ENCODE data around the gene CDK11A. TPM values are rescaled to one million over a fixed set of nuclear protein-coding genes. Genes with fewer than 3 reads are reported as not detected.

The CDK11A gene
- total RNA-seq, 1 experiment from 2014 or later = 36.2 TPM

GRCh38 chr1:1768249-1768992 lies 44.3 kb upstream of the CDK11A start:
- intact Hi-C loops (cut with micrococcal nuclease; ENCODE audit: unreplicated experiment) = no loop called here
- Mint-ChIP-seq H3K36me3 (ENCODE audit: insufficient read depth, unreplicated experiment) (peaks cover 48% of the 10 kb centered on the region), H3K4me1 (ENCODE audit: low read depth, unreplicated experiment) (no peaks in the 10 kb centered on the region), H3K4me3 (ENCODE audit: low read depth, unreplicated experiment) (no peak overlapping the region), H3K9me3 (ENCODE audit: low read depth, unreplicated experiment) (no peaks in the 10 kb centered on the region), H3K27ac (ENCODE audit: unreplicated experiment) (no peak overlapping the region), H3K27me3 (ENCODE audit: unreplicated experiment) (no peaks in the 10 kb centered on the region)
- no peak for TF ChIP-seq CTCF (IDR thresholded peaks at IDR 0.05; ENCODE audit: unreplicated experiment)
- DNase-seq = no peak
- no TSS peak for BruUV-seq (replicated peaks)
- CTCF ChIA-PET = no interaction called here

- Mint-ChIP-seq H3K27me3 (ENCODE audit: unreplicated experiment) (no peaks in the 10 kb centered on the region), H3K4me1 (ENCODE audit: low read depth, unreplicated experiment) (peaks cover under 1% of the 10 kb centered on the region), H3K36me3 (ENCODE audit: insufficient read depth, unreplicated experiment) (peaks cover 49% of the 10 kb centered on the region), H3K9me3 (ENCODE audit: low read depth, unreplicated experiment) (no peaks in the 10 kb centered on the region), H3K27ac (ENCODE audit: unreplicated experiment) (no peak overlapping the region), H3K4me3 (ENCODE audit: low read depth, unreplicated experiment) (no peak overlapping the region)
- no peak for DNase-seq
- no TSS peak for BruUV-seq (replicated peaks)
- intact Hi-C loops (cut with micrococcal nuclease; ENCODE audit: unreplicated experiment) = no loop called here
- CTCF ChIA-PET = no interaction called here
- no peak for TF ChIP-seq CTCF (IDR thresholded peaks at IDR 0.05; ENCODE audit: unreplicated experiment)
Measured at GRCh38 chr1:1764876-1765470, 40.8 kb upstream of the CDK11A start.

GRCh38 chr1:1763657-1764621 lies 39.8 kb upstream of the CDK11A start:
- Mint-ChIP-seq H3K9me3 (ENCODE audit: low read depth, unreplicated experiment) (no peaks in the 10 kb centered on the region), H3K27ac (ENCODE audit: unreplicated experiment) (no peak overlapping the region), H3K4me3 (ENCODE audit: low read depth, unreplicated experiment) (no peak overlapping the region), H3K27me3 (ENCODE audit: unreplicated experiment) (no peaks in the 10 kb centered on the region), H3K36me3 (ENCODE audit: insufficient read depth, unreplicated experiment) (peaks cover 51% of the 10 kb centered on the region), H3K4me1 (ENCODE audit: low read depth, unreplicated experiment) (peaks cover 11% of the 10 kb centered on the region)
- DNase-seq = no peak
- TF ChIP-seq CTCF (IDR thresholded peaks at IDR 0.05; ENCODE audit: unreplicated experiment) = no peak
- BruUV-seq (replicated peaks) = no TSS peak
- CTCF ChIA-PET = no interaction called here
- intact Hi-C loops (cut with micrococcal nuclease; ENCODE audit: unreplicated experiment) = no loop called here

- CTCF ChIA-PET = no interaction called here
Measured at GRCh38 chr1:1761504-1762376, 37.6 kb upstream of the CDK11A start.

More at GRCh38 chr1:1761504-1762376, 37.6 kb upstream of the CDK11A start:
- Mint-ChIP-seq H3K4me1 (ENCODE audit: low read depth, unreplicated experiment) (peaks cover 27% of the 10 kb centered on the region), H3K9me3 (ENCODE audit: low read depth, unreplicated experiment) (no peaks in the 10 kb centered on the region), H3K27ac (ENCODE audit: unreplicated experiment) (no peak overlapping the region), H3K36me3 (ENCODE audit: insufficient read depth, unreplicated experiment) (peaks cover 56% of the 10 kb centered on the region), H3K4me3 (ENCODE audit: low read depth, unreplicated experiment) (no peak overlapping the region), H3K27me3 (ENCODE audit: unreplicated experiment) (no peaks in the 10 kb centered on the region)
- TF ChIP-seq CTCF (IDR thresholded peaks at IDR 0.05; ENCODE audit: unreplicated experiment) = no peak
- BruUV-seq (replicated peaks) = no TSS peak
- intact Hi-C loops (cut with micrococcal nuclease; ENCODE audit: unreplicated experiment) = no loop called here
- no peak for DNase-seq

All from Calu3 (cell line).